SU-DHL-6 (cell line): ENCODE measurements around the gene C11orf54.

Experiments used
- CTCF ChIP-seq: fragments of 200-600 bp; sonication (generic); IDR thresholded peaks from one replicate; pipeline ENCODE4 v1.5.1; 2017; ENCODE audit warnings: antibody characterized with exemption, mild to moderate bottlenecking, low read length, moderate library complexity; ENCODE audit not compliant: insufficient read depth, poor library complexity, severe bottlenecking
- EZH2phosphoT487 ChIP-seq: fragments of 200-600 bp; sonication (generic), shearing (Covaris generic); conservative IDR thresholded peaks from 2 replicates; pipeline ENCODE4 v1.6.1; 2018; ENCODE audit warnings: mild to moderate bottlenecking, antibody characterized with exemption, low read length, moderate library complexity, mixed read lengths

GRCh38 chr11:93728792-93729128 lies 12.7 kb upstream of the C11orf54 start:
- TF ChIP-seq CTCF = no peak
- no peak for TF ChIP-seq EZH2phosphoT487
